HL-60 (cell line): ENCODE data around the gene SLC41A3.

Experiments
- DNase-seq, 2 experiments: peaks; one replicate each; pipeline ENCODE4 v3.0.0-alpha.2; 2010 to 2020; ENCODE audit warnings: low read depth in 1 of 2, low spot score in 1 of 2
- H3K27ac ChIP-seq: fragments of 250-450 bp; sonication (Bioruptor Pico); replicated peaks from 2 replicates; pipeline ENCODE4 v1.5.1; 2020; ENCODE audit warnings: mild to moderate bottlenecking, moderate library complexity
- H3K27me3 ChIP-seq: fragments of 250-450 bp; sonication (Bioruptor Pico); 2 replicates; pipeline ENCODE4 v1.5.1; 2021; ENCODE audit warnings: mild to moderate bottlenecking, moderate library complexity; ENCODE audit not compliant: insufficient read depth, poor library complexity, severe bottlenecking
- H3K4me3 ChIP-seq: replicated peaks from 2 replicates; pipeline ENCODE4 v1.5.1; 2011; ENCODE audit warnings: mild to moderate bottlenecking, control low read depth, low read length; ENCODE audit not compliant: insufficient read depth
- GABPA ChIP-seq: IDR thresholded peaks from 2 replicates; pipeline ENCODE4 v1.6.1; 2012; ENCODE audit warnings: low read depth
- POLR2AphosphoS5 ChIP-seq: IDR thresholded peaks from 2 replicates; pipeline ENCODE4 v1.6.1; 2012; ENCODE audit warnings: low read depth
- SPI1 ChIP-seq: IDR thresholded peaks from 2 replicates; pipeline ENCODE4 v1.6.1; 2012; ENCODE audit warnings: low read depth, mild to moderate bottlenecking, borderline replicate concordance
- TF ChIP-seq, protein P1 (sequence below): IDR thresholded peaks from one replicate; pipeline ENCODE4 v1.5.1; 2011; ENCODE audit warnings: low read length, control low read depth, inconsistent platforms; ENCODE audit not compliant: insufficient read depth
- TF ChIP-seq, protein P2 (sequence below): IDR thresholded peaks from 2 replicates; pipeline ENCODE4 v1.6.1; 2012; ENCODE audit warnings: low read depth; ENCODE audit not compliant: insufficient replicate concordance

Gene SLC41A3

DNA sequence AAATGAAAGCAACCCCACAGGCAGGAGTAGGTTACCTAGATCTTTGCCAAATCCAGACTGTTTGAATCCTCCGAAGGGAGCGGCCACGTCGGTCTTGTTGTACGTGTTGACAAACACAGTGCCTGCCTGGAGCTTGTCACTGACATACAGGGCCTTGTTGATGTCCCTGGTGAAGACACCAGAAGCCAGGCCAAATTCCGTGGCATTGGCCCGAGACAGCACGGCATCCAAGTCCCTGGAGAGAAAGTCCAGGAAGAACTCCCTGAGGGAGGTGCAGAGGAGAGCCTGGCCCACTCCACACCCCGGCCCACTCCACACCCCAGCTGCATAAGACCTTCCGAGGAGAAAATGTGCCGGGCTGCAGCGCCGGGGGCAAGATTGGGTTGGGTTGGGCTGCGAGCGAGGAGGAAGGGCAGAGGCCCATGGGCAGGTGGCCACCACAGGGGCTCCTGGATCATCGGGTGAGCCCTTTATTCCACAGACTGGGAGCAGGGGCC lies 21.8 kb upstream of the SLC41A3 start:
- Histone ChIP-seq H3K4me3 (no peak overlapping the region), H3K27me3 (no peaks in the 10 kb centered on the region), H3K27ac (no peak overlapping the region)
- TF ChIP-seq GABPA (no peak), SPI1 (no peak), POLR2AphosphoS5 (no peak)
- TF ChIP-seq, protein P1, sequence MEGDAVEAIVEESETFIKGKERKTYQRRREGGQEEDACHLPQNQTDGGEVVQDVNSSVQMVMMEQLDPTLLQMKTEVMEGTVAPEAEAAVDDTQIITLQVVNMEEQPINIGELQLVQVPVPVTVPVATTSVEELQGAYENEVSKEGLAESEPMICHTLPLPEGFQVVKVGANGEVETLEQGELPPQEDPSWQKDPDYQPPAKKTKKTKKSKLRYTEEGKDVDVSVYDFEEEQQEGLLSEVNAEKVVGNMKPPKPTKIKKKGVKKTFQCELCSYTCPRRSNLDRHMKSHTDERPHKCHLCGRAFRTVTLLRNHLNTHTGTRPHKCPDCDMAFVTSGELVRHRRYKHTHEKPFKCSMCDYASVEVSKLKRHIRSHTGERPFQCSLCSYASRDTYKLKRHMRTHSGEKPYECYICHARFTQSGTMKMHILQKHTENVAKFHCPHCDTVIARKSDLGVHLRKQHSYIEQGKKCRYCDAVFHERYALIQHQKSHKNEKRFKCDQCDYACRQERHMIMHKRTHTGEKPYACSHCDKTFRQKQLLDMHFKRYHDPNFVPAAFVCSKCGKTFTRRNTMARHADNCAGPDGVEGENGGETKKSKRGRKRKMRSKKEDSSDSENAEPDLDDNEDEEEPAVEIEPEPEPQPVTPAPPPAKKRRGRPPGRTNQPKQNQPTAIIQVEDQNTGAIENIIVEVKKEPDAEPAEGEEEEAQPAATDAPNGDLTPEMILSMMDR = no peak
- TF ChIP-seq, protein P2, sequence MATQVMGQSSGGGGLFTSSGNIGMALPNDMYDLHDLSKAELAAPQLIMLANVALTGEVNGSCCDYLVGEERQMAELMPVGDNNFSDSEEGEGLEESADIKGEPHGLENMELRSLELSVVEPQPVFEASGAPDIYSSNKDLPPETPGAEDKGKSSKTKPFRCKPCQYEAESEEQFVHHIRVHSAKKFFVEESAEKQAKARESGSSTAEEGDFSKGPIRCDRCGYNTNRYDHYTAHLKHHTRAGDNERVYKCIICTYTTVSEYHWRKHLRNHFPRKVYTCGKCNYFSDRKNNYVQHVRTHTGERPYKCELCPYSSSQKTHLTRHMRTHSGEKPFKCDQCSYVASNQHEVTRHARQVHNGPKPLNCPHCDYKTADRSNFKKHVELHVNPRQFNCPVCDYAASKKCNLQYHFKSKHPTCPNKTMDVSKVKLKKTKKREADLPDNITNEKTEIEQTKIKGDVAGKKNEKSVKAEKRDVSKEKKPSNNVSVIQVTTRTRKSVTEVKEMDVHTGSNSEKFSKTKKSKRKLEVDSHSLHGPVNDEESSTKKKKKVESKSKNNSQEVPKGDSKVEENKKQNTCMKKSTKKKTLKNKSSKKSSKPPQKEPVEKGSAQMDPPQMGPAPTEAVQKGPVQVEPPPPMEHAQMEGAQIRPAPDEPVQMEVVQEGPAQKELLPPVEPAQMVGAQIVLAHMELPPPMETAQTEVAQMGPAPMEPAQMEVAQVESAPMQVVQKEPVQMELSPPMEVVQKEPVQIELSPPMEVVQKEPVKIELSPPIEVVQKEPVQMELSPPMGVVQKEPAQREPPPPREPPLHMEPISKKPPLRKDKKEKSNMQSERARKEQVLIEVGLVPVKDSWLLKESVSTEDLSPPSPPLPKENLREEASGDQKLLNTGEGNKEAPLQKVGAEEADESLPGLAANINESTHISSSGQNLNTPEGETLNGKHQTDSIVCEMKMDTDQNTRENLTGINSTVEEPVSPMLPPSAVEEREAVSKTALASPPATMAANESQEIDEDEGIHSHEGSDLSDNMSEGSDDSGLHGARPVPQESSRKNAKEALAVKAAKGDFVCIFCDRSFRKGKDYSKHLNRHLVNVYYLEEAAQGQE = no peak
- DNase-seq = no peak

DNA sequence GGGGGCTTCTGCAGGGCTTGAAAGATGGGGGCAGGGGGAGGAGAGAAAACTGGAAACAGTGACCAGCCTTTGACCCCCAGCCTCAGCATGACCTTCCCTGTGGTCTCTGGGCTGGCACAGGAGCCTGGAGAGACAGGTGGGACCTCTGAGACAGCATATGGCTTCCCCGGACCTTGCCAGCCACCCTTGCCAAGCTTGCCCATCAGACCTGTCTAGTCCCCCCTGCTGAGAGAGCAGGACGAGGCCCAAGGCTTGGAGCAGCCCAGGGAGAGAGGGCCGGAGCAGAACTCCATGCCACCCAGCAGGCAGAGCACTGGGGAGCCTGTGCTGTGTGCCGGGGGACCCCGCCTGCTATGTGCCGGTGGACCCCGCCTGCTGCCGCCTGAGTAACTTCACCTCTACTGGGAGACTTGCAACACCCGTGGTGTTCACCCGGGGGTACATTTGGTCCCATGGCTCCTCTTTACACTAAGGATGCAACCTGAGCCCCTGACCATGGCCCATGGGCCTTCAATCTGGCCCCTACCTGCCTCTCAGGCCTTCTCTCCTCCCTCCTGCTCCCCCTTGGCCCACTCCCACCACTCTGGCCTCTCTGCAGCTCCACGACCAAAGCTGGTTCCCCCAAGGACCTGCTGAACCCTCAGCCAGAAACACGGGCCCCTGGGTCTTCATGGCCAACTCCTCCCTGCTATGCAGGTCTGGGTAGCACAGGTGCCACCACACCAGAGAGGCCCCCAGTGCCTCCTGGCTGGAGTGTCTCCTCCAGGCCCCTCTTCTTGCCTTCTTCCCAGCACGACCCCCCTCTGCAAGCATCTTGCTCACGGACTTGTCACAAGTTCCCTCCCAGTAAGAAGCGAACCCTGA lies 21.1 kb upstream of the SLC41A3 start:
- no peak overlapping the region for H3K4me3 ChIP-seq
- DNase-seq = no peak
- TF ChIP-seq GABPA (no peak), SPI1 (no peak), POLR2AphosphoS5 (no peak)
- TF ChIP-seq, protein P1 = no peak
- TF ChIP-seq, protein P2 = no peak
- H3K27ac ChIP-seq = no peak overlapping the region
- H3K27me3 ChIP-seq = no peaks in the 10 kb centered on the region

DNA sequence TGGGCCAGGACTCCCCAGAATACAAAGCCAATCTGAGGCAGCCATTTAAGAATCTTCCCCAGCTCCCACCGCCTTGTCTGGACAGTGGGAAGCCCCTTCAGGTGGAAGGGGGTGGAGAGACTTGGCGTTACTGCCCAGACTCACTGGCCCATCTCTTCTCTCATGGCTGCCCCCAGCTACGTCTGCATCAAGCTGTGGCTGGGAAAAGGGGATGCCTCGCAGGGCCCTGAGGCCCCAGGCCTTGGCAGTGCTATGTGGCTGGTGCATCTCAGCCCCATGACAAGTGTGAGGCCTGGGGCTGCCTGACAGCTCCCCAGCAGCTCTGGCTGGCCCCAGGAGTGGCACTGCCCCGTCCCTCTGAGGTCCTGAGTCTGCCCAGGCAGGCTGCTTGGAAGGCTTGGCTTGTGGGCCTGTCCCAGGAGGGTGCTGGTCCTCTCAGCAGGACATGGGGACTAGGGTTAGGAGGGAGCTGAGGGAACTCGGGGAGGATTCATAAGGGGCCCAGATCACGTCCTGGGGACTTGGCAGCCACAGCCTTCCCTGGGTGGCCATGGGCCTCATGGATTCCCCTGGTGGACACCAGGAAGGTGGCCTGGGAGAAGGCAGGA lies 20.2 kb upstream of the SLC41A3 start:
- no peak for DNase-seq
- Histone ChIP-seq H3K27me3 (no peaks in the 10 kb centered on the region), H3K27ac (no peak overlapping the region), H3K4me3 (no peak overlapping the region)
- TF ChIP-seq, protein P2 = no peak
- TF ChIP-seq SPI1 = no peak
- no peak for TF ChIP-seq GABPA
- TF ChIP-seq POLR2AphosphoS5 = no peak
- TF ChIP-seq, protein P1 = no peak
